CD4-positive, alpha-beta T cell treated with Interleukin-17A for 1 hour (primary cell): ENCODE data around the gene DCTN4.

Experiments used
- DNase-seq: peaks from one replicate; pipeline ENCODE4 v3.0.0-alpha.2; 2020

DCTN4 gene

GRCh38 chr5:150662731-150663516 is 95.9 kb downstream of the DCTN4 start:
- DNase-seq, result no peak

DNA sequence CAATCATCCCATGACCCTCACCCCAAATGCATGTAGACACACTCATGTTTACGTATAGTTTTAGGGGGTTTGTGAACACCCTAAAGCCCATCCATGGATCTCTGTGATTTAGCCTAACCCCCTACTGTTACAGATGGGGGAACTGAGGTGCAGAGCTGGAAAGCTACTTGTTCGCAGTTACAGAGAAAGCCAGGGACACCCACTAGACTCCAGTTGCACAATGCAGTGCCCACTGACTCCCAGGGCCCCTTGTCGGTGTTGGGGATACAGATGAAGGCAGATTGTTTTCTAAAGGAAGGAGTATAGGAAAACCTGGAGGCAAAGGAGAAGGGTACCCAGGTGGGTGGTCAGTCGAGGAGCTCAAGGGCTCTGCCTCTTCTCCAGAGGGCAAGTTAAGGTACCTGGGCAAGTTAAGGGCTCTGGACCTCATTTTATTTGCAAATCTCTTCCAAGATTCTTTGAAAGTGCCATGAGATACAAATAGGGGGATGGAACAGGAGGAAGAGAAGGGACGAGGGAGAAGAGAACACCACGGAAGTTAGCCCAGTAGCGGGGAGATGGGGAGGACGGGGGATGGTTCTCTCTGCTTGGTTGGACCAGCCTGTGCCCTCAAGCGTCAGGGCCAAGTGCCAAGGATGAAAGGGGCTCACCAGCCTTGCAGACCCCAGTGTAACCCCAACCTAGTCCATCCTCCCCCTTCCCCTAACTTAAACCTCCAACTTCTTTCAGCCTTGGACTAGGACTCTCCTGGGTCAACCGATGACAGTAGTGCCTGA is 96.8 kb downstream of the DCTN4 start:
- DNase-seq, result no peak

- no peak for DNase-seq
These were observed 97.7 kb downstream of the DCTN4 start, which contains the start of gene MYOZ3 for GRCh38 chr5:150661086-150661485. Gene MYOZ3, plus strand, starts transcription at chr5:150661251. Its CDS starts 1,691 bp downstream, at chr5:150662942.

GRCh38 chr5:150660108-150660831 is 98.5 kb downstream of the DCTN4 start:
- DNase-seq, result no peak

GRCh38 chr5:150659360-150660107 is 99.3 kb downstream of the DCTN4 start:
- DNase-seq, result no peak

DNA sequence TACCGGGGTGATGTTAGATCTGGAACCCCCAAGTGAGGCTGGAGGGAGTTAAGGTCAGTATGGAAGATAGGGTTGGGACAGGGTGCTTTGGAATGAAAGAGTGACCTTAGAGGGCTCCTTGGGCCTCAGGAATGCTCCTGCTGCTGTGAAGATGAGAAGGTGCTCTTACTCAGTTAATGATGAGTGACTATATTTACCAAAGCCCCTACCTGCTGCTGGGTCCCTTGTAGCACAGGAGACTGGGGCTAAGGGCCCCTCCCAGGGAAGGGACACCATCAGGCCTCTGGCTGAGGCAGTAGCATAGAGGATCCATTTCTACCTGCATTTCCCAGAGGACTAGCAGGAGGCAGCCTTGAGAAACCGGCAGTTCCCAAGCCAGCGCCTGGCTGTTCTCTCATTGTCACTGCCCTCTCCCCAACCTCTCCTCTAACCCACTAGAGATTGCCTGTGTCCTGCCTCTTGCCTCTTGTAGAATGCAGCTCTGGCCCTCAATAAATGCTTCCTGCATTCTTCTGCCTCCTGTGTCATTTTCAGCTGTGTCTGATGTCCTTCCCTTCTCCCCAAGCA is 100.0 kb downstream of the DCTN4 start:
- DNase-seq, result no peak
